SU-DHL-6 (cell line): ENCODE data around the gene ERCC3.
A peak's percentile ranks its signal among the peaks of the same experiment; 100 is the strongest.

ENCODE experiments used
- CTCF ChIP-seq: fragments of 200-600 bp; sonication (generic); IDR thresholded peaks from one replicate; pipeline ENCODE4 v1.5.1; 2017; ENCODE audit warnings: antibody characterized with exemption, mild to moderate bottlenecking, low read length, moderate library complexity; ENCODE audit not compliant: insufficient read depth, poor library complexity, severe bottlenecking
- EZH2phosphoT487 ChIP-seq: fragments of 200-600 bp; sonication (generic), shearing (Covaris generic); conservative IDR thresholded peaks from 2 replicates; pipeline ENCODE4 v1.6.1; 2018; ENCODE audit warnings: mild to moderate bottlenecking, antibody characterized with exemption, low read length, moderate library complexity, mixed read lengths

GRCh38 chr2:127324635-127325034 lies 30.7 kb upstream of the ERCC3 start:
- TF ChIP-seq CTCF (peak; percentile 40), EZH2phosphoT487 (no peak)
